GM18951 (cell line): ENCODE data around the gene FAM83G.

Experiments used
- POLR2A ChIP-seq: IDR thresholded peaks from 4 replicates; pipeline ENCODE4 v1.6.1; 2011; ENCODE audit warnings: mild to moderate bottlenecking; ENCODE audit not compliant: insufficient read length, insufficient read depth; ENCODE audit errors: extremely low read depth
- in situ Hi-C: fragments of 300-500 bp; cut with MboI; formaldehyde crosslinking; loops from one replicate; pipeline ENCODE4 v1.12.0; 2022; ENCODE audit warnings: low sequenced_read_pairs, mixed read lengths, inconsistent platforms; ENCODE audit not compliant: unreplicated experiment

The FAM83G gene

DNA sequence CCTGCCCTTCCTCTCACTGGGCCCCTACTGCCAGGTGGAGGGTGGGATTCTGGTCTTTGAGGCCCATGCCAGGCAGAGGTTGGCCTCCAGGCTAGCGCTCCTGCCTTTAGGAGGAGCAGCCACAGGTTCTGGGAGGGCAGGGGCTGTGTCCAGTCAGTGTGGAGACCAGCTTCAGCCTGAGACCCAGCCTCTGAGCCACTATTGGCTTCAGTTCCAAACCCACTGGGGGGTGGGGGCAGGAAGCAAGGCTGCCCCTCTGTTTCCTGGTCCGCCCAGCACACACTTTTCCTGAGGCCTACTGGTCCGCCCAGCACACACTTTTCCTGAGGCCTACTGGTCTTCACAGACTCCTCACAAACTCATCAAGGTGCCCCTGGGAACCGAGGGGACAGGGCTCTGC lies 36.2 kb downstream of the FAM83G start:
- no peak for TF ChIP-seq POLR2A
- in situ Hi-C loops: no loop called here

DNA sequence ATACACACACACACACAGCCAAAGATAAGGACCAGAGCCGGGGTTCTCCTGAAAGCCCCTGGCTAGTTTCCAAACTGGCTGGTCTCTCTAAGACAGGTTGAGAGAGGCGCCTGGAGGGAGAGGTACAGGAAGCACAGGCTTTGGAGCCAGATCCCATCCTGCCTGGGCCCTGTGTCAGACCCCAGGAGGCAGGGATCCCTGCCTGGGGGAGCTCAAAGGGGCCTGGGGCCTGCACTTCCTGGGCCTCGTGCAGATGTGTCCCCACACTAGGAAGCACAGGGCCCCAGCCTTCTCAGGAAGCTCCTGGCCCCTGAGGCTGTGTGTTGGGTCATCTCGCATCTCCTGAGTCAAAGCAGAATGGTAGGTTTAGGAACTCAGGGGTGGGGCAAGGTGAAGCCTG lies 36.6 kb downstream of the FAM83G start:
- in situ Hi-C loops: no loop called here

DNA sequence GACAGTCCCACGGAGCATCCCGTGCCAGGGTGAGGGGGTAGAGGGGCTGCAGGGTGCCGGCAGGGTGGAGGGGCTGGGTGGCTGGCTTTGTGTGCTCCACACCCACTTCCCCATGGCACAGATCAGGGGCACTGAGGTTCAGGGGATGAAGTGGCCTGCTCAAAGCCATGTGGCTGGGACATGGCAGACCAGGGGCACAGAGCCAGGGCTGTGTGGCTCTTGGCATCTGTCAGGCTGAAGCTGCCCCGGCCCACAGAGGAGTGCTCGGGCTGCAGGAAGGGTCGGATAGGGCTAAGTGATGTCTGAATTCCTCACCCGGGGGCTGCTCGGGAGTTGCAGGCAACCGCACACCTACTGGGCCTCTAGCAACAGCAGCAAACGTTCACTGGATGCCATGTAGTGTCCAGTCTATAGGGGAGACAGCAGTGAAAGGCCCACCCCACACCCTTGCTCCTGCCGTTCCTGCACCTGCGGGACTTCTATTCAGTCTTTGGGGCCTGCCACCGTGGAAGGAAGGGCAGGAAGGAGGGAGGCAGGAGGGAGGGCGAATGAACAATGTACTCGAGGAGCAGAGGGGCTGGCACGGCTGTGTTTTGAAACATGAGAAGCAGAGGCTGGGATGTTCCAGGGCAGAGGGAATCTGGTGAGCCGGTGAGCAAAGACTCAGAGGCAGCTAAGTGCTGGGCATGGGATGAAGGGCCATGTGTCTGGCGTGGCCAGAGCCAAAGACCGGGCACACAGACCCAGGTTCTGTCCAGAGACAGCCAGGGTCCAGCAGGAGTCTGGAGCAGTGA lies 37.5 kb downstream of the FAM83G start:
- in situ Hi-C loops: no loop called here
- TF ChIP-seq POLR2A: no peak

More for the DNA sequence above, 36.6 kb downstream of the FAM83G start:
- no peak for TF ChIP-seq POLR2A

DNA sequence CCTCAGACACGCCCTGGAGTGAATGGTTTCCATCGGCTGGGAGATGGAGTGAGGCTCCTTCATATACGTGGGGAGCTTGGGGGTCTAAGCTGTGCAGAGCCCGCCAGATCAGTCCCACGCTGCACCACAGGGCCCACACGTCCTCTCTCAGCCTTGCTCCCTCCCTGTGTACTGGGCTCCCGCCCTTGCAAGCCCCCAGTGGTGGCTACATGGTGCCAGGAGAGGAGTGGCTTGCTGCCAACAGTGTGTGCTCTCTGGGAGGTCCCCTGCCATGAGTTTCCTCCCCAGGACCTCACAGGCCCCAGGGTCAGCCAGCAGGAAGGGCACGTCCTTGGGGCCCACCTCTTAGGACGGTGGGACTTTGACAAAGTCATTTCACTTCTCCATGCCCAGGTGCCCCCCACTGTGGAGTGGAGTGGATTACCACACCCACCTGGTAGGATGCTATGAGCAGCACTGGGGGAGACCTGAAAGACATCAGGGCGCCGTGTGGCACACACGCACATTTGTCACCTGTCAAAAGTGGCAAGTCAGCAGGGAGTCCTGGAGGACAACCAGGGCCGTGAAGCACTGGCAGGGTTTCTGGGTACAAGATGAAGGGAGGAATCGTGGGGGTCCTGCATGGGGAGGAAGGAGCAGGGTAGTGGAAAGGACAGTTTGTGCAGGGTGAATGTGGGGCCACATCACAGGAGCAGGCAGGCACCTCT lies 38.9 kb downstream of the FAM83G start:
- in situ Hi-C loops: no loop called here
- no peak for TF ChIP-seq POLR2A

DNA sequence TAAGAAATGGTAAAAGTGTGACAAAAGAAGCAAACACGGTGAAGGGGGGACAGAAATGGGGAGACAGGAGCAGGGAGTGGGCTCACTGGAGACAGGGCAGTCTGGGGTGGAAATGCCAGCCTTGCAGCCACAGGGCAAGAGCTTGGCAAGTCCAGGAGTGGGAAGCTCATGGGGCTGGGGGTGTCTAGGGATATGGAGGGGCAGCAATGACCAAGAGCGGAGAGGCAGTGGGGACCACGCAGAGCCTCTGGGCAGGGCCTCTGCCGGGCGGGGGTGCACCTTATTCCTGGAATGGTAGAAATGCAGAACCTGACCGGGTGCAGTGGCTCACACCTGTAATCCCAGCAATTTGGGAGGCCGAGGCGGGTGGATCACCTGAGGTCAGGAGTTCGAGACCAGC lies 40.0 kb downstream of the FAM83G start:
- in situ Hi-C loops: no loop called here
- TF ChIP-seq POLR2A: no peak

DNA sequence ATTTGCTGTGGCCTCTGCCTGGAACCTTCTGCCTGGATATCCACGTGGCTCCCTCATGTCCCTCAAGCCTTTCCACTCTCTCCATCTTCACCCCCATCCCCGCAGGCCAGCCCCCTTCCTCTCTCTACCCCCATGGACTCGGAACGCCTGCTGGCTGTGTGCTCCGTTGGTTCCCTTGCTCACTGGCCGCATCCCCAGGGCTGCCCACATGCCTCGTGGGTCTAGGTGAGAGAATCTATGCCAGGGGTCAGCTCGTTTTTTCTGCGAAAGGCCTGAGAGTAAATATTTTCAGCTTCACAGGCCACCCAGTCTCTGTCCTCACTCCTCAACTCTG lies 40.6 kb downstream of the FAM83G start:
- in situ Hi-C loops: no loop called here
- TF ChIP-seq POLR2A: no peak

DNA sequence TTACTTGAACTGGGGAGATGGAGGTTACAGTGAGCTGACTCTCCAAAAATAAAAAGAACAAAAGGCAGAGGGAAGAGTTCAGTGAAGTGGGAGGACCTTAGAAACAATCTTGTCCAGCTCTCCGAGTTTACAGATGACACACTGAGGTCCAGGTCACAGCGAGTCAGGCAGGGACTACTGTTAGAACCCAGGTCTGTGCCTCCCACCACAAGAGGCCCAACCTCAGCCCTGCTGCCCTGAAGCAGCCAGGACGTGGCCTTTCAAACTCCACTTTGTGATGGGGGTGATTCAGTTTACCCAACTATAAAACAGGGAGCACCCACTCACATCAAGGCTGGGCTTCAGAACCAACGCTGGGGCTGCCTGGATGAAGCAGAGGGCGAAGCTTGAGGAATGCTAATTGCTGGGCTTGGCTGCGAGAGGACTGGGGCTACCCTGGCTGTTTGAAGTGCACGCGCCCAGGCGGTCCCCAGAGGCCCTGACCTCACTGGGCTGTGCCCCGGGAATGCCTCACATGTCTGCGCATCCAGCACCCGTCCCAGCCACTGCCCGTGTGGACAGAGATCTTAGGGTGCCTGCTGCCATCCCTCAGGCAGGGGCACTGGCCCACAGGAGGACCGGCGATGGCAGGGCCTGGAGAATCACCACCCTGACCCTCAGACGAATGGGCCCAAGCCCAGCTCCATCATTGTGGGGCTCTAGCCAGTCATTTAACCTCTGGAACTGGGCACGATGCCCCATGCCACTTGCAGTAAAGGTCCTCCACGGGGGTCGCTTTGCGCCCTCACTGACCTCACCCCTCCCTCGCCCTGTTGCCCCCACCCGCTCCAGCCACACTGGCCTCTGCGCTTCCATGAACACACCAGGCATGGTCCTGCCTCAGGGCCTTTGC lies 41.2 kb downstream of the FAM83G start:
- in situ Hi-C loops: no loop called here
- TF ChIP-seq POLR2A: no peak

DNA sequence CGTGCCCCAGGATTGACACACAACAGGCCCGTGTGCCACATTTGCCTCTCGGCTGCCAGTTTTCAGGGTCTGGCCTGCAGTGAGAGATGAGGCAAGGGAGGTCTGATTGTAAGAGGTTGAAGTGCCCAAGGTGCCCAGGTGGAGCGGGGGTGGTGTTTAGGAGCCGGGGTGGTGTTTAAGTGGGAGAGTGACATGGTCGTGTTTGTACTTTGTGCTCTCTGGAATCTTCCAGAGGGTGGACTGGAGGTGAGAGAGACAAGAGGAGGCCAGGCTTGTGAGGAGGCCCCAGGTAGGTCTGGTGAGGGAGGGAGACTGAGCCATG lies 42.1 kb downstream of the FAM83G start:
- no peak for TF ChIP-seq POLR2A
- in situ Hi-C loops: no loop called here

DNA sequence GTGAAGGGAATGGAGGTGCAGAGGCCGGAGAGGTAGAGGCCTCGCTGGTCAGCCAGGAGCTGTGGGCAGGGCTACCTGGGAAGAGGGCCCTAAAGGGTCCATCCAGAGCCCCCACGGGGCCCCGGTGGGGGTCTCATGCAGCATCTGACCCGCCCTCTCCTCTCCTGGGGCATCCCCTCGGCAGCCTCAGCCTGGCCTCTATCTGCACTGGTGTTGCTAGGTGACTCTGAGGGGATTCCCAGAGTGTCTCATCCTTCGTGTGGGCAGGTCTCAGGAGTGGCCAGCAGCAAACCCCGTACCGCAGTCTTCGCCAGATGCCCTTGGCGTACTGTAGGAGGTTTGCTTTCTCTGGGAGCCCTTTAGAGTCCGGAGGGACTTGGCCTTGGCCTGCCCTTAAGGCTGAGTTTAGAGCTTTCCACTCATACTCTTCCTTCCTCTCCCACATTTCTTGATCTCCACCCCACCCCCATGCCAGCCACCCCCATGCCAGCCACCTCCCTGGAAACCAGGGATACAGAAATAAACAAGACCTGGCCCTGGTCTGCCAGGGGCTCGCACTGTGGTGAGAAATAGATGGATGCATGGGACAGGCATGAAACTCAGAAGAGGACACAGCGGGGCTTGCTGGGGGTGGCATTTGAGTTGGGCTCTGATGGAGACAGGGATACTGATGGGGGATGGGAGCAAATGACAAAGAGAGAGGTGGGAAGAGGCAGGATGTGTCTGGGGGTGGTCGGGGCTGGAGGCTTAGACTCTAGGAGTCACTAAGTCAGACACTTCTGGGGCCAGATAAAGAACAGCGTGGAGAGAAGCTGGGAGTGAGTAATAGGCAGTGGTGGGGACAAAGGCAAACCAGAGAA lies 42.7 kb downstream of the FAM83G start:
- TF ChIP-seq POLR2A: no peak
- in situ Hi-C loops: no loop called here

DNA sequence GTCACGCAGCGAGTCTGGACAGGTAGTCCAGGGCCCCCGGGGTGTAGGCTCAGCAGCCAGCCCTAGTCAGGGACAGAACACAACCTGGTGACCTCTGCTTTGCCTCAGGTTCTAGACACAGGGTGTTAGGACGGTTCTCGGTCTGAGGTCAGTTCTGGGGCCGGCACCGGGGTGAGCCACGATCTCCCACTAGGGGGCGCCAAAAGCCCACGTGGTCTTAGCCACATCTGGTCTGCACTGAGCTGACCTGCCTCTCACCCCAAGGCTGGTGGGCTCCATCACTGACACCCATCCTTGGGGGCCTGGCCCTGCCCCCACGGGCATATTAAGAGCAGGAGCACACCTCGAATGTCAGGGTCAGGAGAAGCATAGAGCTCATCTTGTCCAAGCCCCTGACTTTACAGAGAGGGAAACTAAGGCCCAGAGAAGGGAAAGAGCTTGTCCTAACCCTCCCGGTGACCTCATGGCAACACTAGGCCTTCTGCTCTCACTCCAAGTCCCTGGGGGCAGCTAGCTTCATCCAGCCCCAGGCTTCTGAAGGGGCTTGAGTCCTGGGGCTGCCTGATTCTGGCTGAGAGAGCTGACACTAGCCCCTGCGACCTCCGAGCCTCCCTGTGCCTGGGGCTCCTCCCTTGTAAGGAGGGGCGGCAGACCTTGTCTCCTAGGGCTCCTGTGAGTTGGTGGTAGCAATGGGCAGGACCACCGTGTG lies 43.6 kb downstream of the FAM83G start:
- TF ChIP-seq POLR2A: no peak
- in situ Hi-C loops: no loop called here

DNA sequence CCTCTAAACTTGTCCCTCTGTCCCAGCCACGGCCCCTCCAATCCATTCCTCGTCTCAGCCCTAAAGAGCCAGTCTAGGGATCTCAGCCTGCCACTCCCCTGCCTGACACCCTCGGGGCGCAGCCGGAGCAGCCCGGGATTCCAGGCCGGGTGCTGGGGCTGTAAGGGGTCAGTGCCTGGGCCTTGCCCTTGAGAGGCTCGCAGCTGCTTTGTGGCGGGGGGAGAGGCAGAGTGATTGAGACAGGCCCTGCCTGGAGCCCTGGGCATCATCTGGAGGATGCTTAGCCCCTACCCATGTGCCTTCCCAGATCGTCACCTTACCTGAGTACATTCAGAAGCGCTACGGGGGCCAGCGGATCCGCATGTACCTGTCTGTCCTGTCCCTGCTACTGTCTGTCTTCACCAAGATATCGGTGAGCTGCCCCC lies 44.3 kb downstream of the FAM83G start:
- in situ Hi-C loops: no loop called here
- no peak for TF ChIP-seq POLR2A

DNA sequence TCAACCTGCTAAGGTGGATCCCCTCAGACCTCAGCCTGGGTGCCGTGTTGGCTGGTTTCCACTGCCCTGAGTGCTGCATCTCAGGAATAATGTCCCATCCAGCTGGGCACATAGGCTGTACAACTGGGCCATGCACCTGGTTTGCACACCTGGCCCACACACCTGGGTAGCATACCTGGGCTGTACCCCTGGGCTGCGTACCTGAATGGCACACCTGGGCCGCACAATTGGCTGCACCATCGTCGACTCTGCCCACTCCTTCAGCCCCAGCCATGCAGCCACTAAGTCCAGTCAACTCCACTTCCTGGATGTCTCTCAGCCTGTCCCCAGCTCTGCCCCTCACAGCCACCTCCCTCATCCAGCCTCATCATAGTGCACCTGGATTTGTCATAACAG lies 44.7 kb downstream of the FAM83G start:
- in situ Hi-C loops: no loop called here
- no peak for TF ChIP-seq POLR2A

DNA sequence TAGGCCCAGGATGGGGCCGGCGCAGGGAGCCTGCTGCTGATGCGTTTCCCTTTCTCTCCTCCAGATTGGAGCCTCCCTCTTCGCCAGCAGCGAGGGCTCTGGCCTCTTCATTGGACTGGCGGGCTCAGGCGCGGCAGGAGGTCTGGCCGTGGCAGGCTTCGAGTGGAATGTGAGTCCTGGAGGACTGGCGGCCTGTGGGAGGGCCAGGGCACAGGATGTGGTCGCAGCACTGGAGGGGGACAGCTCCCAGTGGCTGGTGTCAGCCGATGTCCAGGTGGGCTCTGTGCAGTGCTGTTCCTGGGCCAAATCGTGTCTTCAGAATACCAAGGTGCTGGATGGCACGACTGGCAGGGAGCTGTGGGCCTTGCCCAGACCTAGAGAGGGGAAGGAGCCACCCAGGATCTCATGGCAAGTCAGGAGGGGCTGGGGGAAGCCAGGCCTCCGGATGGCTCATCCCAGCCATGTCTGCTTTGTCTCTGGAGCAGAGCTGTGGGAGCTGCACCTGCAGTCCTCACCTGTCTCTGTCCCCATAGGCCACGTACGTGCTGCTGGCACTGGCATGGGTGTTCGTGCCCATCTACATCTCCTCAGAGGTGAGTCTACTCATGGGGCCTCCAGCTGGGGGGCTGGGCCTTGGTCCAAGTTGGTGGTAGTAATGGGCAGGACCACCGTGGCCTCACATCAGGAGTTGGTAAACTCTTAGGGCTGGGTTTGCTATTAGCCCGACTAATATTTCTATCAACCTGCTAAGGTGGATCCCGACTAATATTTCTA lies 45.3 kb downstream of the FAM83G start:
- in situ Hi-C loops: no loop called here
- no peak for TF ChIP-seq POLR2A
